Astrocyte (in vitro differentiated cells and primary cell): ENCODE measurements around the gene ASB1. TPM values are rescaled to one million over a fixed set of nuclear protein-coding genes. Genes with fewer than 3 reads are reported as not detected.

Source experiments
- DNase-seq: peaks from one replicate; pipeline ENCODE4 v3.0.0-alpha.2; 2010; ENCODE audit warnings: low read depth
- FAIRE-seq: peaks from 2 replicates; lab custom pipeline; 2011; peaks lifted over from hg19 to GRCh38; lab: Jason Lieb, UNC
- H2AFZ ChIP-seq: 2 replicates; pipeline ENCODE4 v1.6.0; 2012; ENCODE audit warnings: low read depth, low read length, inconsistent platforms
- H3K27ac ChIP-seq: 2 replicates; pipeline ENCODE4 v1.5.1; 2011; ENCODE audit warnings: low read depth, low read length, inconsistent platforms
- H3K27me3 ChIP-seq: 2 replicates; pipeline ENCODE4 v1.6.0; 2011; ENCODE audit warnings: low read length, inconsistent platforms; ENCODE audit not compliant: insufficient read depth
- H3K36me3 ChIP-seq: 2 replicates; pipeline ENCODE4 v1.5.1; 2011; ENCODE audit warnings: low read length, inconsistent platforms; ENCODE audit not compliant: insufficient read depth
- H3K4me1 ChIP-seq: 2 replicates; pipeline ENCODE4 v1.5.1; 2011; ENCODE audit warnings: low read length, inconsistent platforms; ENCODE audit not compliant: insufficient read depth
- H3K4me2 ChIP-seq: 2 replicates; pipeline ENCODE4 v1.6.0; 2012; ENCODE audit warnings: low read length, inconsistent platforms
- H3K4me3 ChIP-seq: 2 replicates; pipeline ENCODE4 v1.5.1; 2011; ENCODE audit warnings: low read depth, mild to moderate bottlenecking, low read length, inconsistent platforms; ENCODE audit not compliant: insufficient read depth
- H3K79me2 ChIP-seq: 2 replicates; pipeline ENCODE4 v1.6.0; 2012; ENCODE audit warnings: mild to moderate bottlenecking, low read length, inconsistent platforms; ENCODE audit not compliant: insufficient read depth
- H3K9ac ChIP-seq: 2 replicates; pipeline ENCODE4 v1.6.0; 2012; ENCODE audit warnings: mild to moderate bottlenecking, low read length, inconsistent platforms
- H3K9me3 ChIP-seq: 2 replicates; pipeline ENCODE4 v1.5.1; 2012; ENCODE audit warnings: low read depth, mild to moderate bottlenecking, low read length, inconsistent platforms; ENCODE audit not compliant: insufficient read depth
- H4K20me1 ChIP-seq: 2 replicates; pipeline ENCODE4 v1.6.0; 2012; ENCODE audit warnings: low read length, inconsistent platforms; ENCODE audit not compliant: insufficient read depth
- H3K27ac Mint-ChIP-seq: one replicate; pipeline ENCODE4 v1.8.0; 2021; ENCODE audit warnings: mild to moderate bottlenecking, mixed read lengths; ENCODE audit not compliant: unreplicated experiment
- H3K27me3 Mint-ChIP-seq: one replicate; pipeline ENCODE4 v1.8.0; 2021; ENCODE audit warnings: low read depth, mixed read lengths; ENCODE audit not compliant: unreplicated experiment
- H3K36me3 Mint-ChIP-seq: one replicate; pipeline ENCODE4 v1.8.0; 2021; ENCODE audit warnings: low read depth, mixed read lengths; ENCODE audit not compliant: unreplicated experiment
- H3K4me1 Mint-ChIP-seq: one replicate; pipeline ENCODE4 v1.8.0; 2021; ENCODE audit warnings: low read depth, mixed read lengths; ENCODE audit not compliant: unreplicated experiment
- H3K4me3 Mint-ChIP-seq: one replicate; pipeline ENCODE4 v1.8.0; 2021; ENCODE audit warnings: mild to moderate bottlenecking, moderate library complexity, mixed read lengths; ENCODE audit not compliant: unreplicated experiment
- H3K9me3 Mint-ChIP-seq: one replicate; pipeline ENCODE4 v1.8.0; 2021; ENCODE audit warnings: mild to moderate bottlenecking, mixed read lengths; ENCODE audit not compliant: unreplicated experiment
- EZH2 ChIP-seq: IDR thresholded peaks from 2 replicates; pipeline ENCODE4 v1.6.1; 2012; ENCODE audit warnings: mild to moderate bottlenecking, low read length, inconsistent platforms; ENCODE audit not compliant: insufficient read depth
- total RNA-seq: library from RNA; stranded (reverse); gene quantifications from 2 replicates; pipeline ENCODE4 v1.2.1, GENCODE V29; 2021
- TF ChIP-seq, protein P1 (sequence below): IDR thresholded peaks from 2 replicates; pipeline ENCODE4 v1.5.1; 2011; ENCODE audit warnings: low read depth, mild to moderate bottlenecking, inconsistent platforms, low read length, moderate library complexity; ENCODE audit not compliant: insufficient read depth

The ASB1 gene
- total RNA-seq, 1 donor from 2014 or later, result 30.6 TPM

DNA sequence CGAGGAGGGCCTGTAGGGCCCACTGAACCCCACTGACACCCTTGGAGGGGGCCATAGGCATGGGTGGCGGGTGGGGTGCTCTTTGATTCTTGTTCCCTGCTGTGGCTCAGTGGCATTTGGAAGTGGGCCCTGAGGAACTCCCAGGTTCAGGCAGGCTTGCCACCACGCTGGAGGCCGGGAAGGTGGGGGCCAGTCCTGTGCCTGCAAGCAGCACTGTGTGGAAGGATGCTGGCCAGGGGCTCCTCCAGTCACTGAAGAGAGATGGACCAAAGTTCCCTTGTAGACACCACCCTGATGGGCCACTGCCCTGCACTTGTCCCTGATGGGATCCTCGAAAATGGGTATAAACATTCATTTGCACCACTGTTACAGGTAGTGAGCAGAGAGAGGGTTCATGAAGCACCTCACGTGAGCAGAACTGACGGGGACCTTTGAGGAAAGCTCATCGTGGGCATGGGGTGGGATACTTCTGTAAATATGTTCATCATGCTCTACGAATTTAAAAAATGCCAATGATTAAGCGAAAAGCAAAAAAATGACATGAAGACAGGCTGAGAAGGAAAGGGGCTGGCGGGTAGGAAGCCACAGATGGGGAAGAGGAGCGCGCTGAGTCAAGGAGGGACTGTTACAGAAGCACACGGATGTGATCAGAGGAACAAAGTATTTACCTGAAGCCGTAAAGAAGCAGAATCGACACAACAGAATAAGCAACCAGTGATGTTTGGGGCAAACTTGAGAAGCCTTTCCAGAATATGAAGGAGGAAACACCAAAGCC lies 45.2 kb upstream of the ASB1 start:
- no peak overlapping the region for H3K4me3 Mint-ChIP-seq

DNA sequence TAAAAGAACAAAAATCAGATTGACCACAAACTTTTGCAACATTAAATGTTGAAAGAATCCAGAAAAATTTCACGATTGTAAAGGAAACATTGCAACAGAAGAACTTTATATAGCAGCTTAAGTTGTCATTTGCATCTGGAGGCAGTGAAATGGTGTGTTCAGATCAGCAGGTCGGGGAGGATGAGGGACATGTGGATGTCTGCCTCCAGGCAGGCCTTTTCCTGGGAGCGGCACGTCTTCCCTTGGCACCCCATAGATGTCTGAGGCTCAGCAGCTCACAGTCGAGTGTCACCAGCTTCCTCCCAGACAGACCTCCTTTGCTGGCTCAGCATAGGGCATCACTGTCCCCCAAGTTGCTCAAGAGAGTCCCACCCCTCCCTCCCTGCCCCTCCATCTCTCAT lies 44.3 kb upstream of the ASB1 start:
- H3K9ac ChIP-seq, result no peak overlapping the region
- H3K79me2 ChIP-seq, result no peaks in the 10 kb centered on the region
- H3K4me3 ChIP-seq, result no peak overlapping the region
- H3K4me3 Mint-ChIP-seq, result no peak overlapping the region
- peaks cover 4% of the 10 kb centered on the region for H3K9me3 Mint-ChIP-seq
- no peak overlapping the region for H3K27ac ChIP-seq
- FAIRE-seq (no peak), DNase-seq (no peak)
- peaks cover 24% of the 10 kb centered on the region for H3K36me3 Mint-ChIP-seq
- no peak for TF ChIP-seq EZH2
- TF ChIP-seq, protein P1, sequence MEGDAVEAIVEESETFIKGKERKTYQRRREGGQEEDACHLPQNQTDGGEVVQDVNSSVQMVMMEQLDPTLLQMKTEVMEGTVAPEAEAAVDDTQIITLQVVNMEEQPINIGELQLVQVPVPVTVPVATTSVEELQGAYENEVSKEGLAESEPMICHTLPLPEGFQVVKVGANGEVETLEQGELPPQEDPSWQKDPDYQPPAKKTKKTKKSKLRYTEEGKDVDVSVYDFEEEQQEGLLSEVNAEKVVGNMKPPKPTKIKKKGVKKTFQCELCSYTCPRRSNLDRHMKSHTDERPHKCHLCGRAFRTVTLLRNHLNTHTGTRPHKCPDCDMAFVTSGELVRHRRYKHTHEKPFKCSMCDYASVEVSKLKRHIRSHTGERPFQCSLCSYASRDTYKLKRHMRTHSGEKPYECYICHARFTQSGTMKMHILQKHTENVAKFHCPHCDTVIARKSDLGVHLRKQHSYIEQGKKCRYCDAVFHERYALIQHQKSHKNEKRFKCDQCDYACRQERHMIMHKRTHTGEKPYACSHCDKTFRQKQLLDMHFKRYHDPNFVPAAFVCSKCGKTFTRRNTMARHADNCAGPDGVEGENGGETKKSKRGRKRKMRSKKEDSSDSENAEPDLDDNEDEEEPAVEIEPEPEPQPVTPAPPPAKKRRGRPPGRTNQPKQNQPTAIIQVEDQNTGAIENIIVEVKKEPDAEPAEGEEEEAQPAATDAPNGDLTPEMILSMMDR, result no peak
- no peaks in the 10 kb centered on the region for H3K27me3 Mint-ChIP-seq
- no peak overlapping the region for H3K4me2 ChIP-seq
- H3K27me3 ChIP-seq, result no peaks in the 10 kb centered on the region
- no peak overlapping the region for H2AFZ ChIP-seq
- H4K20me1 ChIP-seq, result no peaks in the 10 kb centered on the region
- H3K27ac Mint-ChIP-seq, result no peak overlapping the region
- peaks cover 9% of the 10 kb centered on the region for H3K4me1 Mint-ChIP-seq
- H3K9me3 ChIP-seq, result no peaks in the 10 kb centered on the region
- peaks cover 3% of the 10 kb centered on the region for H3K36me3 ChIP-seq
- H3K4me1 ChIP-seq, result peaks cover 24% of the 10 kb centered on the region

More for the DNA sequence above, 45.2 kb upstream of the ASB1 start:
- Mint-ChIP-seq H3K27me3 (no peaks in the 10 kb centered on the region), H3K9me3 (peaks cover 4% of the 10 kb centered on the region), H3K4me1 (peaks cover 12% of the 10 kb centered on the region), H3K36me3 (peaks cover 24% of the 10 kb centered on the region), H3K27ac (no peak overlapping the region)
- no peak for TF ChIP-seq EZH2
- H3K9me3 ChIP-seq, result no peaks in the 10 kb centered on the region
- H3K27ac ChIP-seq, result no peak overlapping the region
- H3K4me3 ChIP-seq, result no peak overlapping the region
- FAIRE-seq, result no peak
- H3K4me2 ChIP-seq, result no peak overlapping the region
- H2AFZ ChIP-seq, result no peak overlapping the region
- no peaks in the 10 kb centered on the region for H3K27me3 ChIP-seq
- no peak overlapping the region for H3K9ac ChIP-seq
- peaks cover 3% of the 10 kb centered on the region for H3K36me3 ChIP-seq
- peaks cover 31% of the 10 kb centered on the region for H3K4me1 ChIP-seq
- DNase-seq, result no peak
- no peaks in the 10 kb centered on the region for H4K20me1 ChIP-seq
- no peaks in the 10 kb centered on the region for H3K79me2 ChIP-seq

DNA sequence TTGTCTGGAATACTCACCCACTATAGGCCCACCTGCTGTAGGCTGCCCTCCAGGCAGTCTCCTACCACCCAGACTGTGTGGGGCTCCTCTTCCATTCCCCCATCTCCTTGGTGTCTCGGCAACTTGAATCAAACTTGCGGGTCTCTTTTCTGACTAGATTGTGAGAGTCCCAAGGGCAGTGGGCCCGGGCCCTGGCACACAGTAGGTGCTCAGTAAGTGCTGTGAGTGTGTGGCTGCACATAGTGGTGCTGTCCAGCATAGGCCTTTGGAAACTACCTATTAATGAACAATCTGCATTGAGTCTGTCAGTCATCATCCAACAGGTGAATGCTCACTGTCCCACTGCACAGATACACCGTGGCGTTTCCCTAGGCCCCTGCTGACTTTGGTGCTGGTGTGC lies 43.6 kb upstream of the ASB1 start:
- FAIRE-seq, result no peak
- no peaks in the 10 kb centered on the region for H3K9me3 ChIP-seq
- Mint-ChIP-seq H3K9me3 (peaks cover 4% of the 10 kb centered on the region), H3K4me3 (no peak overlapping the region), H3K4me1 (peaks cover 9% of the 10 kb centered on the region), H3K36me3 (peaks cover 24% of the 10 kb centered on the region), H3K27me3 (no peaks in the 10 kb centered on the region), H3K27ac (no peak overlapping the region)
- H3K36me3 ChIP-seq, result peaks cover 3% of the 10 kb centered on the region
- no peak overlapping the region for H3K27ac ChIP-seq
- TF ChIP-seq EZH2, result no peak
- TF ChIP-seq, protein P1, result no peak
- H3K9ac ChIP-seq, result no peak overlapping the region
- H3K27me3 ChIP-seq, result no peaks in the 10 kb centered on the region
- peaks cover 24% of the 10 kb centered on the region for H3K4me1 ChIP-seq
- DNase-seq, result no peak
- no peak overlapping the region for H3K4me2 ChIP-seq
- H4K20me1 ChIP-seq, result no peaks in the 10 kb centered on the region
- no peaks in the 10 kb centered on the region for H3K79me2 ChIP-seq
- no peak overlapping the region for H2AFZ ChIP-seq
- H3K4me3 ChIP-seq, result no peak overlapping the region
